GM19438 (cell line): ENCODE results near the gene ELAVL2.

Experiments
- ATAC-seq: cut with Tn5 transposase; IDR thresholded peaks from one replicate; pipeline ENCODE4 v1.9.1; 2021; ENCODE audit warnings: low read depth; ENCODE audit not compliant: unreplicated experiment

Gene ELAVL2

GRCh38 chr9:23826120-23826629 is at the start of gene ELAVL2:
Gene ELAVL2, minus strand, starts transcription at chr9:23826240. Its CDS starts 64,006 bp downstream, at chr9:23762234.
- ATAC-seq, result no peak

DNA sequence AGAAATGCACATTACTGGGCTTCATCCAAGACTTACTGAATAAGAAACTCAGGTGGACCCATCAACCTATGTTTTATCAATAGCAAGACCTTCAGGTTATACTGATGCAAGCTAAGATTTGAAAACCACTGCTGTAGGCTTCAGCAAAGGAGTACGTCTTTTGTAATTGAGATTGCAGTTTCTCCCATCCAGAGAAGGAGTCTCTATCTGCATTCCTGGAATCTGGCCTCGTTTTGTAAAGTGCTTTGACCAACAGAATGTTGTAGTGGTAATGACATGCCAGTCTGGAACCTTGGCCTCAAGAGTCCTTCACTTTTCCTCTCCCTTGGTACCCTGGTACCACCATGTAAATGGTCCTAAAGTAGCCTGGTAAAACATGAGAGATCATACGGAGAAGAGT is 32.2 kb upstream of the ELAVL2 start:
- no peak for ATAC-seq

DNA sequence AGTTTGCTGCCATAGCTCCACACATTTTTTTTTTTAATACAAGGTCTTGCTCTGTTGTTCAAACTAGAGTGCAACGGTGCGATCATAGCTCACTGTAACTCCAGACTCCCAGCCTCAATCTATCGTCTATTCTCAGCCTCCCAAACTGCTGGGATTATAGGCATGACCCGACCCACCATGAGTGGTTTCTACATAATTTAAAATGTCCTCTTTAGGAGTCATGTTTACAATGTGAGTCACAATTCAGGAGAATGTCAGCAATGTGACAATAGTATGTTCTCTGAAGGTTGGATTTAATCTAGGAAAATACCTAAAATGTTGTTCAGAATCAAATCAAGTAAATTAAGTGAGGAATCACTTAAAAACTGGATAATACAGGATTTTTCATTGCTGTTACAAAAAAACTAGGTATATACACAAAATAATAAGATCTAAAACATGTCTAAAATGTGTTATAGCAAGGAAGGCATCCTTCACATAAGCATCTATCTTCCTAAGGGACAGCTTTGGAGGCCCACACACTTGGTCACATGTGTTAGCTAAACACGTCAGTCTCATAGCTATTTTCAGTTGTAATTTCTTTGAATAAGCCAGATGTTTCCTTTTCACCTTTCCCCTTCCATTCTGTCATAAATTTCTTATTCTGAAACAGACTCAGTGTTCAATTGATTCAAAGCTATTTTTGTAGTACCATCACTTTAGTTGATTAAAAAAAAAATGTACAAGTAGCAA is 30.0 kb upstream of the ELAVL2 start:
- no peak for ATAC-seq

DNA sequence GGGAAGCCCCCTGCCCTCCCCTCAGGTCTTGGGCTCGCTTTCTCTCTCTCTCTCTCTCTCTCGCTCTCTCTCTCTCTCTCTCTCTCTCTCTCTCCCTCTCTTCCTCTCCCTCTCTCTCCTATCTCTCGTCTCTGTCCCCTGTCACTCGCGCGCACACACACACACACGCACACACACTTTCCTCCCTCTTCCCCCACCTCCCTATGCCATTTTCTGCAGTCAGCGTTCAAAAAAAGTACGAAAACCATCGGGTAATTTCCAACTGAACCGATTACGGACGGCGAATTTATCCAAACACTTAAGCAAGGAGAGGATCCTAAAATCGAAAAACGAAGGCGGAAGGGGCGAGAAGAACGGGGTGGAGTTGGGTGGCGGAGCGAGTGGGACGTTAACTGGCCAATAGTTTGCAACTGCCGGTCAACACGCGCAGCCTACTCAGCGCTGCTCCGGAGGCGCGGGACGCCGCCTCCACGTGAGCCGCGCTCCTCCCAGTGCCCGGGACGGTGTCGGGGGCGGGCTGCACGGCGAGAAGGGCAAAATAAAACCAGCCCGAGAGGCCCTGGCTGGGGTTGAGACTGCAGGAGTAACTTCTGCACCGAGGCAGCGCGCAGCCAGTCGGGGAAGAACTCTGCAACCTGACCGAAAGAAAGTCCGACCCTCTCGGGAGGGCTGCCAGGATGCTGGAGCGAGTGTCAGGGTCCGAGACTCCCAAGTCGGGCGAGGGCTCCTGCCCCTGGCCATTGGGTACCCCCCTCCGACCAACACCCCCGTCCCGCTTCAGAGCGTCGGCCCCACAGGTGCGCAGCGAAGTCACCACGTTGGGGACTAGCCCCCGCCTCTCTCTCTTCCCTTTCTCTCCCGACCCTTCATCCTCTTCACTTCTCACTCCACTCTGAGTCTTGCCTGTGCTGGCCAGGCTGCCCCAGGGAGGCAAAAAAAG is 24.9 kb upstream of the ELAVL2 start:
- no peak for ATAC-seq

- no peak for ATAC-seq
Observed at GRCh38 chr9:23850242-23850689, 24.2 kb upstream of the ELAVL2 start.

DNA sequence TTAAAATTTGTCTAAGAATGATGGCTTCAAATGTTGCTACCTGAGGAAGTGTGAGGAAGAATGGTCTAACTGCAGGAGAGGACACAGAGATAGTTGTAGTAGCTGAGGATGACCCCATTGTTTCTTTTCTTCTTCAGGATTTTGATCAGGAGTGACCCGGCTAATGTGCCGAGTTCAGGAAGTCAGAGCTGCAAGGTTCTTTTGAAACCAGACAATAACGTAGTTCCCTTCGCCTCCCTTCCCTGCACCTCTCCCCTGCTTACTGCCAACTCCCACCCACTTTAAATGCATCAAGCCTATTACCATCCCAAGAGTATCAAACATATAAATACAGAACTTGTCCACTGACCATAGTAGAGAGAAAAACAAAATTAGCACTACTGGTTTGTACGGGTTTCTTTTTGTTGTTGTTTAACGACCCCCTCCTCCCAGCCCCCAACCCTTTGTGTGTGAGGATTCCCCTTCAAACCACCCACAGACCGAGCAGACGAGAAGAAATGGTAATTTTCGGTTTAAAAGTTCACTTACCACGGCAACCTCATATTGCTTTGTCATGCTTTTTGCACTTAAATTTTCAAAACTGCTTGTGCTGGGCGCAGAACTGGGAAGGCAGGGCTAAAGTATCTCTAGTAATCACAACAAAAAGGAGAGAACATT is 23.5 kb upstream of the ELAVL2 start:
- no peak for ATAC-seq

- ATAC-seq, result no peak
Observed at GRCh38 chr9:23842565-23843129, 16.6 kb upstream of the ELAVL2 start.

DNA sequence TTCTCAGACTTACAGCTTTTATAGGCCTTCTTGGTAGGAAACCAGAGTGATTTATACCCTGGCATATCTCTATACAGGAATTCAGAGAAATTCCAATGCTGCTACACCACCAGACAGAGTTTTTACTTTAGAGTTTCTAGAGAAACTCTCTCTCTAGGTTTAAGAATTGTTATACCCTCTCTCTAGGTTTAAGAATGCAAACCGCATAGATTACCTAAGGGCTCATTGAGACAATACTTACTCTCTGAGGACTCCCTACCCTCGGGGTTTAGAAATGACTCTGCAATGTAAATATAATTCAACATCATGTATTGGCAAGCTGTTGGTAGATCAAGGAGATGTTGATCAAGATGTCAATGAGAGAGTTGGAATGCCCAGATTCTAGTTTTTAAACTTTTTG is 15.3 kb upstream of the ELAVL2 start:
- no peak for ATAC-seq

GRCh38 chr9:23837038-23837437 is 11.0 kb upstream of the ELAVL2 start:
- no peak for ATAC-seq

DNA sequence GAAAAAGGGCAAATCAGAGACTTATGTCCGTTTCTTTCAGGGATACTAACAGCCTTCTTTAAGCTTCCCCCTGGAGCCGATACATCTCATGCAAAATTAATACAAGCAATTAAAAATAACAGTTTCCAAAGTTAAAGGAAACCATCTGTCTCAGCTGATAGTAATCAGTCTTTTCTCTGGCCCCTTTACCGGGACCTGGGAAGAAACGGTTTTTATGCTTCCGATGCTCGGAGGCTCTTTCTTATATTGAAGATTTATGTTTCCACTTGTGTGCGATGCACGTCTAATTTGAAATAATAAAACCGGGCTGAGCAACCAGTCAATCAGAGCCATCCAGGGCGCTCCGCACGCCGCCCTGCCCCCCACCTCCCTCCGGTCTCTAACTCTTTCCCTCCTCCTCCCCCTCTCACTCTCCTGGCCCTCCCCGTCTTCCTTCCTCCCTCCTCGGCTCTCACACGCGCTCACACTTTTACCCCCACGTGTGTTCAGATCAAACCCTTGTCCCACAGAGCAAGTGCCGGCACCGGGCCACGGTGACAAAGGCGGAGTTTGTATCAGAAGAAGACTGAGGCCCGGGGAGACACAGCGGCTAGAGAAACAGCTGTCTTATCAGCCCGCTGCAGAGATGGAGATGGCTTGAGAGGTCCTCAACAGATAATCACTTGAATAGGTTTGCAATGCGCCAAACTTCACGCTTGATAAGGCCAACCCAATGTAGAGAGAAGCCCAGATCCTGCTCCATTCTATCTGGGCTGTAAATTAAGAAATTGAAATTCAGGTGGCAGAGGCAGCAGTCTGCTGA is 5.1 kb upstream of the ELAVL2 start:
- ATAC-seq, result no peak

GRCh38 chr9:23830476-23830805 is 4.4 kb upstream of the ELAVL2 start:
- ATAC-seq, result no peak

- ATAC-seq, result no peak
Observed at GRCh38 chr9:23829580-23830475, 3.8 kb upstream of the ELAVL2 start.

- ATAC-seq, result no peak
Observed at GRCh38 chr9:23825700-23826099, 340 bp downstream of the ELAVL2 start.

DNA sequence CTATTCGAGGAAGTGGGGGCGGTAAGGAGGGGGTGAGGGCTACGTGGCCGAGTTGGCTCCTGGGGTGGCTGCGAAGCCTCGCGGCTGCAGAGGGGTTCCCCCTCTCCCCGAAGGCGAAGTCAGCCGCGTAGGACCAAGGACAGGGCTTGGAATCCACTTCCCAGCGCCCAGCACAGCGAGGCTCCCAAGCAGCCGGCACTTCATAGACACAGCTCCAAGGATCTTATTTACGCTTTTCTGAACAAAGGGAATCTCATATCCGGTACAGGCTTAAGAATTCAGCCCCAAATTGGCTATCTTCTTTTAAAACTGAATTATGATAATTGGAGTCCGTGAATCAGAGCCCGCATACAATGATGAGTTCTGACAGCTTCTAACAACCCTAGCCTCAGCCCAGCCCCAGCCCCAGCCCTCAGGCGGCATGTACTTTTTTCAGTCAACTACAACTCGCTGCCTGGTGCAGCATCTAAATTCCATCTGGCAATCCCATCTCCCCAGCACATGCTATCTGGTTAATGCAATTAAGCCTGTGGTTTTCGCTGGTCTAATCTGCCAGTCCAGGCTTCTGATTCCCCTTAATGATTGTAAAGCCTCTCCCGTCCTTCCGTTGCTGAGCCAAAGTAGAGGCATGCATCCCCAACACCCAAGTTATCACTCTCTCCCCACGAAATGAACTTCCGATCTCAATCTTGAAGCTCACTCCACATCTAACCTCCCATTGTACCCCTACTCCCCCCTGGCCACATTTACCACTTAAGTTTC is 1.0 kb downstream of the ELAVL2 start:
- no peak for ATAC-seq

- no peak for ATAC-seq
Observed at GRCh38 chr9:23823986-23824829, 1.8 kb downstream of the ELAVL2 start.

GRCh38 chr9:23823269-23823668 is 2.8 kb downstream of the ELAVL2 start:
- no peak for ATAC-seq
